ENCODE measurements around the gene XG.

DNA sequence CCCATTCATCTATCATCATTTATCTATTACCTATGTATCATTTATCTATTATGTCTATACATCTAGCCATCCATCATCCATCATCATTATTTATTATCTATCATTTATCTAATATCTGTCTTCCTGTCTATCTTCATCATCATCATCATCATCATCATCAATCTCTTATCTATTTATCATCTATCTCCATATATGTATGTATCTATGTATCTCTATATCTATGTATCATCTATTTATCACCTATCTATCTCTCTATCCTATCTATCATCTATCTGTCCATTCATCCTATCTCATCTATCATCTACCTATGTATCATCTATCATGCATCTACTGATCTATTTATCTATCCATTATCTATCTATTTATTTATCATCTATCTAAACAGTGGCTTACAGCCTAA, 73.0 kb downstream of the XG start:
- TF ChIP-seq, protein P1, sequence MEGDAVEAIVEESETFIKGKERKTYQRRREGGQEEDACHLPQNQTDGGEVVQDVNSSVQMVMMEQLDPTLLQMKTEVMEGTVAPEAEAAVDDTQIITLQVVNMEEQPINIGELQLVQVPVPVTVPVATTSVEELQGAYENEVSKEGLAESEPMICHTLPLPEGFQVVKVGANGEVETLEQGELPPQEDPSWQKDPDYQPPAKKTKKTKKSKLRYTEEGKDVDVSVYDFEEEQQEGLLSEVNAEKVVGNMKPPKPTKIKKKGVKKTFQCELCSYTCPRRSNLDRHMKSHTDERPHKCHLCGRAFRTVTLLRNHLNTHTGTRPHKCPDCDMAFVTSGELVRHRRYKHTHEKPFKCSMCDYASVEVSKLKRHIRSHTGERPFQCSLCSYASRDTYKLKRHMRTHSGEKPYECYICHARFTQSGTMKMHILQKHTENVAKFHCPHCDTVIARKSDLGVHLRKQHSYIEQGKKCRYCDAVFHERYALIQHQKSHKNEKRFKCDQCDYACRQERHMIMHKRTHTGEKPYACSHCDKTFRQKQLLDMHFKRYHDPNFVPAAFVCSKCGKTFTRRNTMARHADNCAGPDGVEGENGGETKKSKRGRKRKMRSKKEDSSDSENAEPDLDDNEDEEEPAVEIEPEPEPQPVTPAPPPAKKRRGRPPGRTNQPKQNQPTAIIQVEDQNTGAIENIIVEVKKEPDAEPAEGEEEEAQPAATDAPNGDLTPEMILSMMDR (IDR thresholded peaks at IDR 0.05; ENCODE audit: low read depth, low read length, poor library complexity, severe bottlenecking): no peak
- no peak for TF ChIP-seq EZH2phosphoT487 (IDR thresholded peaks at IDR 0.05; ENCODE audit: borderline replicate concordance, low read length)

All from DOHH2 (cell line).